Natural killer cell (primary cell): ENCODE results near the gene SCFD2. TPM values are rescaled to one million over a fixed set of nuclear protein-coding genes. Genes with fewer than 3 reads are reported as not detected.

Source experiments
- ATAC-seq, 3 donors: fragments of 150-1000 bp in 2 of 3; fragments of 200-7000 bp in 1 of 3; cut with Tn5 transposase; 1 replicate in 1 of 3; 2 replicates in 2 of 3; pipeline ENCODE4 v1.10.0; 2021; ENCODE audit warnings: mild to moderate bottlenecking in 2 of 3, moderate library complexity in 2 of 3
- DNase-seq, 2 donors: peaks; one replicate each; pipeline versions ENCODE4 v3.0.0 to v3.0.0-alpha.2; 2013 to 2021; ENCODE audit warnings: mixed read lengths in 1 of 2
- H3K27ac ChIP-seq: one replicate; pipeline ENCODE4 v1.5.1; 2013; ENCODE audit warnings: mild to moderate bottlenecking, low read length
- H3K27me3 ChIP-seq: one replicate; pipeline ENCODE4 v1.6.1; 2013; ENCODE audit warnings: low read length; ENCODE audit not compliant: control insufficient read depth, insufficient read depth
- H3K36me3 ChIP-seq: one replicate; pipeline ENCODE4 v1.6.1; 2013; ENCODE audit warnings: low read length; ENCODE audit not compliant: control insufficient read depth, insufficient read depth
- H3K4me1 ChIP-seq: one replicate; pipeline ENCODE4 v1.6.1; 2013; ENCODE audit warnings: low read length; ENCODE audit not compliant: control insufficient read depth, insufficient read depth
- H3K4me3 ChIP-seq: one replicate; pipeline ENCODE4 v1.5.1; 2013; ENCODE audit warnings: low read length
- H3K9me3 ChIP-seq: one replicate; pipeline ENCODE4 v1.6.1; 2013; ENCODE audit warnings: low read length; ENCODE audit not compliant: control insufficient read depth, insufficient read depth
- H3K27ac Mint-ChIP-seq, 2 donors: one replicate each; pipeline ENCODE4 v1.8.0; 2022; ENCODE audit warnings: mild to moderate bottlenecking in 2 of 2, mixed read lengths in 2 of 2, moderate library complexity in 1 of 2
- H3K27me3 Mint-ChIP-seq, 2 donors: one replicate each; pipeline ENCODE4 v1.8.0; 2022; ENCODE audit warnings: low read depth in 2 of 2, mixed read lengths in 2 of 2
- H3K36me3 Mint-ChIP-seq: one replicate; pipeline ENCODE4 v1.8.0; 2022; ENCODE audit warnings: mixed read lengths
- H3K4me1 Mint-ChIP-seq, 2 donors: one replicate each; pipeline ENCODE4 v1.8.0; 2022; ENCODE audit warnings: mixed read lengths in 2 of 2
- H3K4me3 Mint-ChIP-seq: one replicate; pipeline ENCODE4 v1.8.0; 2022; ENCODE audit warnings: mild to moderate bottlenecking, moderate library complexity, mixed read lengths
- H3K9me3 Mint-ChIP-seq, 2 donors: one replicate each; pipeline ENCODE4 v1.8.0; 2022; ENCODE audit warnings: mixed read lengths in 2 of 2
- WGBS: methylation state at CpG from one replicate; pipeline ENCODE4 v1.1.7; 2013; ENCODE audit warnings: missing lambda C conversion rate; ENCODE audit not compliant: insufficient coverage; 5-methylcytosine and 5-hydroxymethylcytosine counted together
- intact Hi-C: fragments of 100-400 bp; cut with micrococcal nuclease; formaldehyde crosslinking; loops from one replicate; pipeline ENCODE4 v1.14.2; 2022
- total RNA-seq, 4 donors: library from RNA; stranded (reverse); fragments of 120-200 nt in 1 of 4; gene quantifications; one replicate each; pipeline versions ENCODE4 v1.2.3 to v1.2.4, GENCODE V29; 2013 to 2022
- TF ChIP-seq, protein P1 (sequence below): fragments of 200-600 bp; IDR thresholded peaks from one replicate; pipeline ENCODE4 v1.8.0; 2022; ENCODE audit warnings: antibody characterized with exemption

SCFD2 gene
- total RNA-seq, 3 donors from 2014 or later (not counting 1 experiment from before 2014, with no cell fraction given), result 26.4 to 29.4 (median 28.9) TPM

DNA sequence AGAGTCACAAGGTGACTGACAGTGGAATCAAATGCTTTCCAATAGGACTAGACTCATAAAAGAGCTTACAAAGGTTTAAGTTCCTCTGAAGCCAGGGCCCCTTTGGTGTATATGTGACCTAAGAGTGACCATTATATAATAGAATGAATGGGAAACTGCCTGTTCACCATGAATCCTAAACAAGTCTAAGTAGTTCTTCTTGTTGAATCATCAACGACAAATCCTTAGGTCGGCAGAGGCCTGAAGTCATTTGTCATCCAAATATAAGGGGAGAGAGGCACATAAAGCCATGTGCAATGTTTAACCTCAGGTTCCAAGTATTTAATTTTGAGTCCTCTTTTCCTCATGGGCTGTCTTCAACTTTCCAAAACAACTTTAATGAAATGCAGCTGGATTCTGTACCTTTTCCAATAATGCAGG is 381.4 kb downstream of the SCFD2 start:
- Histone ChIP-seq H3K4me3 (no peak overlapping the region), H3K27ac (no peak overlapping the region), H3K27me3 (no peaks in the 10 kb centered on the region), H3K36me3 (no peaks in the 10 kb centered on the region), H3K9me3 (no peaks in the 10 kb centered on the region), H3K4me1 (no peaks in the 10 kb centered on the region)
- DNase-seq, result no peak
- TF ChIP-seq, protein P1, sequence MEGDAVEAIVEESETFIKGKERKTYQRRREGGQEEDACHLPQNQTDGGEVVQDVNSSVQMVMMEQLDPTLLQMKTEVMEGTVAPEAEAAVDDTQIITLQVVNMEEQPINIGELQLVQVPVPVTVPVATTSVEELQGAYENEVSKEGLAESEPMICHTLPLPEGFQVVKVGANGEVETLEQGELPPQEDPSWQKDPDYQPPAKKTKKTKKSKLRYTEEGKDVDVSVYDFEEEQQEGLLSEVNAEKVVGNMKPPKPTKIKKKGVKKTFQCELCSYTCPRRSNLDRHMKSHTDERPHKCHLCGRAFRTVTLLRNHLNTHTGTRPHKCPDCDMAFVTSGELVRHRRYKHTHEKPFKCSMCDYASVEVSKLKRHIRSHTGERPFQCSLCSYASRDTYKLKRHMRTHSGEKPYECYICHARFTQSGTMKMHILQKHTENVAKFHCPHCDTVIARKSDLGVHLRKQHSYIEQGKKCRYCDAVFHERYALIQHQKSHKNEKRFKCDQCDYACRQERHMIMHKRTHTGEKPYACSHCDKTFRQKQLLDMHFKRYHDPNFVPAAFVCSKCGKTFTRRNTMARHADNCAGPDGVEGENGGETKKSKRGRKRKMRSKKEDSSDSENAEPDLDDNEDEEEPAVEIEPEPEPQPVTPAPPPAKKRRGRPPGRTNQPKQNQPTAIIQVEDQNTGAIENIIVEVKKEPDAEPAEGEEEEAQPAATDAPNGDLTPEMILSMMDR, result no peak
- Mint-ChIP-seq H3K4me3 (no peak overlapping the region), H3K27me3 (no peaks in the 10 kb centered on the region), H3K36me3 (no peaks in the 10 kb centered on the region), H3K27ac (no peak overlapping the region), H3K9me3 (no peaks in the 10 kb centered on the region), H3K4me1 (no peaks in the 10 kb centered on the region)
- intact Hi-C loops, result loop anchor here (5.0 kb wide), 2 partner anchors 397 to 1087 kb away; no protein-coding TSS in a partner anchor
- no peak for ATAC-seq
- WGBS, result 41% methylated on average over 2 of the region's 2 CpGs

DNA sequence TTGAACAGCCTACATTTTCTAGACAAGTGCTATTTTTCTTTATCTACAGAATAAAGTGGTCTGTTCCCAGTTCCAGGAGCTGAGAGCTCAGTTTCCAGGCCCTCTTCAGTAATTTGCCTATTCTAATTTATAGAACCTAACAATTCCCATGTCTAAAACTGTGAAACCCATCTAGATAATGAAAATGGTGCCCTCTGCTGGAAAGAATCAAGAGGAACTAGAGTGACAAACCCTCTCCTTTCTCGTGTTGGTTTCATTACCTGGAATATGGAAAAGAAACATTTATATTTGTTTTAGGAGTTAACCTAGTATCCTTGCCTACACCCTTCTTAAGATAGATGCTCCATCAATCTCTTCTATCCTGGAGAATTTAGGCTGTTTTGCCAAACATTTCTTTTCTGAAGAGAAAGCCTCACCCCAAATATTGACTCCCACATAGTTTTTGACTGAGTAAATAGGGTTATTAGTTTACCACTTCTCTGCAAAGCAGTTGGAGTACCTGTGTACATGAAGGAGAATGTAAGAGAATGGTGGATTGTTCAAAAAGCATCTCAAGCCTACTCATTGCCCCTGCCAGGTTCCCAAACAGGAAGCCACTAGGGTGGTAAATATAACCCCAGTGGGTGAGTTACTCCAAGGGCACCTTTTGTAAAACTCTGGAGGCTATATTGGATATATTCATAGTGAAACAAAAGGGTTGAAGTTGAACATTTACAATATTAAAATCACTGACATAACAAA is 382.1 kb downstream of the SCFD2 start:
- H3K4me3 Mint-ChIP-seq, result no peak overlapping the region
- Histone ChIP-seq H3K27ac (no peak overlapping the region), H3K9me3 (no peaks in the 10 kb centered on the region), H3K27me3 (no peaks in the 10 kb centered on the region), H3K36me3 (no peaks in the 10 kb centered on the region), H3K4me1 (no peaks in the 10 kb centered on the region), H3K4me3 (no peak overlapping the region)
- H3K27ac Mint-ChIP-seq, result no peak overlapping the region
- DNase-seq, result peak in 1 of 2 donors; percentile 68
- 0% methylated on average over 1 of the region's 1 CpG for WGBS
- H3K27me3 Mint-ChIP-seq, result no peaks in the 10 kb centered on the region
- H3K36me3 Mint-ChIP-seq, result no peaks in the 10 kb centered on the region
- TF ChIP-seq, protein P1, result peak; percentile 69
- ATAC-seq, result peak in 1 of 3 donors; percentile 55
- H3K4me1 Mint-ChIP-seq, result no peaks in the 10 kb centered on the region
- H3K9me3 Mint-ChIP-seq, result no peaks in the 10 kb centered on the region
- intact Hi-C loops, result loop anchor here (2.0 to 5.0 kb wide), 3 partner anchors 396 to 1086 kb away; no protein-coding TSS in a partner anchor

DNA sequence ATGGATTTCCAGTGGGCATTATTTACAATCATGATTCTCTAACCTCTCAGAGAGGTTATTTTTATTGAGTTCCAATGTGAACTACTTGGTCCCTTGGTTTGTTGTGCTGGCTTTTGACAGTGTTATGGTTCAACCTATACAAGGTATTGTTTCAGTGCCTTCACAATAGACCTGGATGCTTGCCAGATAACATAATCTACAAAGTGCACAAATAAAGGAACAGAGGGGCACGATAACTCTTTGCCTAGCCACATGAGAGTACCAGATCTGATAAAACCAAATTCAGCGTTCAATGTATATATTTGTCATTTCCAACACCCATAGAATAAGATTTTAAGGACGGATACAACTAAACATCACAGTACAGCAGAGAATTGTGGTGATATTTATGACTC is 382.9 kb downstream of the SCFD2 start:
- ATAC-seq (no peak), DNase-seq (no peak)
- WGBS, result 80% methylated on average over 2 of the region's 3 CpGs
- H3K36me3 ChIP-seq, result no peaks in the 10 kb centered on the region
- no peak overlapping the region for H3K4me3 Mint-ChIP-seq
- no peaks in the 10 kb centered on the region for H3K4me1 Mint-ChIP-seq
- H3K27ac ChIP-seq, result no peak overlapping the region
- H3K27ac Mint-ChIP-seq, result no peak overlapping the region
- H3K9me3 ChIP-seq, result no peaks in the 10 kb centered on the region
- H3K27me3 ChIP-seq, result no peaks in the 10 kb centered on the region
- TF ChIP-seq, protein P1, result no peak
- H3K4me3 ChIP-seq, result no peak overlapping the region
- H3K9me3 Mint-ChIP-seq, result no peaks in the 10 kb centered on the region
- H3K27me3 Mint-ChIP-seq, result no peaks in the 10 kb centered on the region
- no peaks in the 10 kb centered on the region for H3K36me3 Mint-ChIP-seq
- H3K4me1 ChIP-seq, result no peaks in the 10 kb centered on the region
- intact Hi-C loops, result loop anchor here (2.0 to 5.0 kb wide), 3 partner anchors 396 to 1086 kb away; no protein-coding TSS in a partner anchor
